Peyer's patch (tissue), 4 donors: ENCODE data around the gene HLA-DRA.

ENCODE experiments used
- CTCF ChIP-seq, 6 experiments: fragments of 450-650 bp in 4 of 6; fragments of 200-600 bp in 2 of 6; sonication (generic) in 1 of 6; IDR thresholded peaks; one replicate each; pipeline ENCODE4 v1.5.1; 2017 to 2019; ENCODE audit warnings: antibody characterized with exemption in 6 of 6, mild to moderate bottlenecking in 3 of 6, moderate library complexity in 1 of 6
- POLR2A ChIP-seq, 2 donors: fragments of 450-650 bp; IDR thresholded peaks; one replicate each; pipeline ENCODE4 v1.5.1; 2017; ENCODE audit warnings: antibody characterized with exemption in 2 of 2, mild to moderate bottlenecking in 2 of 2, moderate library complexity in 2 of 2

GRCh38 chr6:32406857-32407256 lies 32.8 kb upstream of the HLA-DRA start, which contains the start of gene BTNL2:
- TF ChIP-seq CTCF (IDR thresholded peaks at IDR 0.05) (no peak), POLR2A (IDR thresholded peaks at IDR 0.05) (no peak)
